Choroid plexus epithelial cell (primary cell): ENCODE results near the gene LAX1.
"Not testable (repeated sequence)": the region's sequence is repeated elsewhere in the genome, so short reads cannot be mapped to it uniquely, and the experiment has no call there.

Source experiments
- DNase-seq: peaks from one replicate; pipeline ENCODE4 v3.0.0-alpha.2; 2010; ENCODE audit warnings: low read depth
- H3K4me3 ChIP-seq: 2 replicates; pipeline ENCODE4 v1.5.1; 2011; ENCODE audit warnings: low read depth, mild to moderate bottlenecking, control low read depth, low read length, moderate library complexity
- TF ChIP-seq, protein P1 (sequence below): conservative IDR thresholded peaks from 2 replicates; pipeline ENCODE4 v1.5.1; 2011; ENCODE audit warnings: low read depth, mild to moderate bottlenecking, control low read depth, inconsistent platforms, low read length, moderate library complexity

The LAX1 gene

DNA sequence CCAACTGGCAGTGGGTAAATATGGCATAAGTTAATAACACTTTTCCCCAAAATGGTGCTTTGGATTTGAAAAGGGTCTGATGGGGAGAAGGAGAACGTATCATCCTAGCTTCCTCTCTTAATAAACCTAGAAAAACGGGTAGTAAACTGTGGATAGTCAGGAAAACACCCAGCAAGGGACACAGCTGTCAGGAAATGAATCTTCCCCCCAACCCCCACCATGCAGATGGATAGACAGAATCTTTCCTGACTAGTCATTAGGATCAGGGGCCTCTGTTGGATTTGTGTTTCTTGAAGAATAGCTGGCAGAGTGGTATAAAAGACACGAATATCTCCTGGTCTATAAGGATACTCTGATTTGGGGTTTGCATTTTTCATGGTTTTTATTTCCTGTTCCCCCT is 22.5 kb upstream of the LAX1 start:
- no peak overlapping the region for H3K4me3 ChIP-seq
- TF ChIP-seq, protein P1, sequence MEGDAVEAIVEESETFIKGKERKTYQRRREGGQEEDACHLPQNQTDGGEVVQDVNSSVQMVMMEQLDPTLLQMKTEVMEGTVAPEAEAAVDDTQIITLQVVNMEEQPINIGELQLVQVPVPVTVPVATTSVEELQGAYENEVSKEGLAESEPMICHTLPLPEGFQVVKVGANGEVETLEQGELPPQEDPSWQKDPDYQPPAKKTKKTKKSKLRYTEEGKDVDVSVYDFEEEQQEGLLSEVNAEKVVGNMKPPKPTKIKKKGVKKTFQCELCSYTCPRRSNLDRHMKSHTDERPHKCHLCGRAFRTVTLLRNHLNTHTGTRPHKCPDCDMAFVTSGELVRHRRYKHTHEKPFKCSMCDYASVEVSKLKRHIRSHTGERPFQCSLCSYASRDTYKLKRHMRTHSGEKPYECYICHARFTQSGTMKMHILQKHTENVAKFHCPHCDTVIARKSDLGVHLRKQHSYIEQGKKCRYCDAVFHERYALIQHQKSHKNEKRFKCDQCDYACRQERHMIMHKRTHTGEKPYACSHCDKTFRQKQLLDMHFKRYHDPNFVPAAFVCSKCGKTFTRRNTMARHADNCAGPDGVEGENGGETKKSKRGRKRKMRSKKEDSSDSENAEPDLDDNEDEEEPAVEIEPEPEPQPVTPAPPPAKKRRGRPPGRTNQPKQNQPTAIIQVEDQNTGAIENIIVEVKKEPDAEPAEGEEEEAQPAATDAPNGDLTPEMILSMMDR: no peak
- no peak for DNase-seq

DNA sequence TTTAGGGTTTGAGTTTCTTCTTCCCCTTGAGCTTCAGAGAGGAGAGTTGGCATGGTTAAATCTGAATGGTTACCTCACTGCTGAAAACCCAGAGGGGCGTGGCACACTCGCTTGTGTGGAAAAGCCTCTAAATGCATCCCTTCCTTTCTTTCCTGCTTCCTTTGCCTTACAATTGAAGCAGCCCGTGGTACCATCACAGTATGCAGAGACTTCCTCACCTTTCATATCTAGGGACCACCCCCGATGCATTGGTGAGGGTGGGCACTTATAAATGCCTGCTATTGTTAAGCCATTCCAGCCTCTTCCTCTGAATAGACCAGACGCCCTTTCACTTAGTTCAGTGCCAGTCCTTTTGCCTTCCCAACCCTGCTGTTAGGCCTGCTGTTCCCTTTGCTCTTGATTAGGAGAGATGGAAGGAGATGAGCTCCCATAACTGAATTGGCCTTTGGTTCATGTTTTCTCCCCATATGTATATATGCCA is 21.9 kb upstream of the LAX1 start:
- TF ChIP-seq, protein P1: no peak
- DNase-seq: no peak
- H3K4me3 ChIP-seq: no peak overlapping the region

DNA sequence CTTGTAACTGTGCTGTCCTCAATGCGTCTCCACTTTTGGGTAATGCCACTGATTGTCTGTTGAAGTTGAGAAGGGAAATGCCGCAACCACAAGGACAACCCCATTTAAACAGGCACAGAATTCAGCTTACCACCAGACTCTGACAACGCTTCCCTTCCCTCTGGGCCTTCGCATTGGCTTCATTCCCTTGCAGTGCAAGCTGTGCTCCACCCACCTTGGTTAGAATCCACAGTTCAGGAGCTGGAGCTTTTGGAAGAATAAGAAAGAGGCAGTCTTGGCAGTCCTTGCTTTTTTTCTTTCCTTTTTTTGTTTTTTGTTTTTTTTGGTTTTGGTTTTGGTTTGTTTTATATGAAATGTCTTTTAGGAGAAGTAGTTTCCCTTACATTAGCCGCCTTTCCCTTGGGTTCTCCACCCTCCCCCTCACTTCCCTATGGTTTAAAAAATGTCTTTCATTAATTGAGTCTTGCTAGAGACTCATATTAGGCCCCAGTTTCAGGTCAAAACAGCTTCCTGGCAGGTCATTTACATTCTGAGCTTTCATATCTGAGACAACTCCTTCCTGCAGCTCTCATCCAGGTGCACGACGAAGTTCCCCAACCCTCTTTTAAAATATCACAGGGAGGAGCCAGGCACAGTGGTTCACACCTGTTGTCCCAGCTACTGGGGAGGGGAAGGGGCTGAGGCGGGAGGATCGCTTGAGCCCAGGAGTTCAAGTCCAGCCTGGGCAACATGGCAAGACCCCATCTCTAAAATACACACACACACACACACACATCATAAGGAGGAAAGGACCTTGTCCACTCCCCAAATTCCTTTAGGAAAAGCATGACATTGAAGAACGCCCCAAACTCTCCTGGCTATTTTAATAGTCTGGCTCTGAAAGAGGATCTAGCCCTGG is 20.7 kb upstream of the LAX1 start:
- H3K4me3 ChIP-seq: no peak overlapping the region
- peak; percentile 28 for DNase-seq
- TF ChIP-seq, protein P1: no peak

DNA sequence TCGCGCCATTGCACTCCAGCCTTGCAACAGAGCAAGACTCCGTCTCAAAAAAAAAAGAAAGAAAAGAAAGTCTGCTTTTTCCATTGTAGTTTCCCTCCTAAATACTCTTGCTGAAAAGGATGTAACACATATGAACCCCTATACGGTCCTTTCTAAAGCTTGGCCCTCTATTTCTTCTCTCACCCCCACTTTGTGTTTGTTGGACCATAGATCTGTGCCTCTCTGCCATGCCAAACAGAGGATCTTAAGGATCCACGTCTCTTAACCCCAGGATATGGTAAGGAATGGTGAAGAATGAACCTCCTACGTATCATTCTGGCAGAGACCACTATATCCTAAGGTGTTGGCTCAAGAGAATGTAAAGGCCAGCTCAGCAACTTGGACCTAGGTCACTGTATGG is 18.7 kb upstream of the LAX1 start:
- no peak for DNase-seq
- TF ChIP-seq, protein P1: no peak
- H3K4me3 ChIP-seq: no peak overlapping the region

DNA sequence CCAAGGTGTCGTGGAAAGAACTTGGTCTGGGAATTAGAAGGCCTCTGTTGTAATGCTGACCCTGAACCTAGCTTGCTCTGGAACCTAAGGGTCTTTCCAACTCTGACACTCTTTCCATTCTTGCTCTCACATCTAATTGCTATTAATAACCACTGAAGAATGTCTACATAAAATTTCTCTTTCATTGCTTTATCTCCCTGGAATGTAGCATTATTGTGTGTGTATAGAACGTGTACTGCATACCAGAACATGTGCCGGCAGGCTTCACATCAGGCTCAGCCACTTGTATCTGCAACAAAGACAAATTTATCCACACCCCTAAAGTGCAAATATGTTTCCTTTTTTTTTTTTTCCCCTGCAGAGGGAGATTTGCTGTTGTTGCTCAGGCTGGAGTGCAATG is 13.9 kb upstream of the LAX1 start:
- DNase-seq: peak; percentile 83
- TF ChIP-seq, protein P1: peak; percentile 14

DNA sequence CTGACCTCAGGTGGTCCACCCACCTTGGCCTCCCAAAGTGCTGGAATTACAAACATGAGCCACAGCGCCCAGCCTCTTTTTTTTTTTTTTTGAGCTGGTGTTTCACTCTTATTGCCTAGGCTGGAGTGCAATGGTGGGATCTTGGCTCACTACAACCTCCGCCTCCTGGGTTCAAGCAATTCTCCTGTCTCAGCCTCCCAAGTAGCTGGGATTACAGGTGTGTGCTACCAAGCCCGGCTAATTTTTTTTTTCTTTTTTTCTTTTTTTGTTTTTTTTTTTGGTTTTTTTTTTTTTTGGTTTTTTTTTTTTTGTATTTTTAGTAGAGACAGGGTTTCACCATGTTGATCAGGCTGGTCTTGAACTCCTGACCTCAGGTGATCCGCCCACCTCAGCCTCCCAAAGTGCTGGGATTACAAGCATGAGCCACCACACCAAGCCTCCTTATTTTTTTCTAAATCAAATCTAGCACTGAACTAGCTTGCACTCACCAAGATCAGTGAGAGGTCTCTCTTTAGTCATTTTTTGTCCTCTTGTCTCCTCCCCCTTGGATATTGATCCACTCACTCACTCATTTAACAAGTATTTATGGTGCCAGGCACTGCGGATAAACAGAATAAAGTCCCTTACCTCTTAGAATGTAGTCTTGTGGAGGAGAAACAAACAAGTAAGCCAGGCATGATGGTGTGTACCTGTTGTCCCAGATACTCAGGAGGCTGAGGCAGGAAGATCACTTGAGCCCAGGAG is 13.2 kb upstream of the LAX1 start:
- not testable (repeated sequence) for DNase-seq, H3K4me3 ChIP-seq

More for the DNA sequence above, 13.9 kb upstream of the LAX1 start:
- H3K4me3 ChIP-seq: no peak overlapping the region

DNA sequence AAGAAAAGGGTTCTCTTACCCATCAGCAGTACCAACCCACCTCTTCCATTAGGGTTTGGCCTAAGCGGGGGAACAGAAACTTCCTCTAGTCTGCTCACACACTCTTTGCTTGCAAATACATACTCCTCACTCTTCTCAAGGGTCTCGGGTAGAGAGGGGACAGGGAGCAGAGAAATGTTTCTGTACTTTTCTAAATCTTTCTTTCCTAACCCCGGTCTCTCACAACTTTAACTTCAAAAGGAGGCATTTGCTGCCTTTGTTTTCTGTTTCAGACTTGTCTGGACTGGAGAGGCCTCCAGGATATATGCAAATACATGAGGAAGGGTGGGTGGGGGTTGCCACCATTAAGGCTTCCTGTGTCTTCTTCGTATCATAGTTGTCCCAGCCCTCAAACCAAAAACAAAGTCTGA is 10.5 kb upstream of the LAX1 start:
- TF ChIP-seq, protein P1: no peak
- H3K4me3 ChIP-seq: no peak overlapping the region
- DNase-seq: no peak
